Measurements from ENCODE around the gene RXRA.

Gene RXRA

DNA sequence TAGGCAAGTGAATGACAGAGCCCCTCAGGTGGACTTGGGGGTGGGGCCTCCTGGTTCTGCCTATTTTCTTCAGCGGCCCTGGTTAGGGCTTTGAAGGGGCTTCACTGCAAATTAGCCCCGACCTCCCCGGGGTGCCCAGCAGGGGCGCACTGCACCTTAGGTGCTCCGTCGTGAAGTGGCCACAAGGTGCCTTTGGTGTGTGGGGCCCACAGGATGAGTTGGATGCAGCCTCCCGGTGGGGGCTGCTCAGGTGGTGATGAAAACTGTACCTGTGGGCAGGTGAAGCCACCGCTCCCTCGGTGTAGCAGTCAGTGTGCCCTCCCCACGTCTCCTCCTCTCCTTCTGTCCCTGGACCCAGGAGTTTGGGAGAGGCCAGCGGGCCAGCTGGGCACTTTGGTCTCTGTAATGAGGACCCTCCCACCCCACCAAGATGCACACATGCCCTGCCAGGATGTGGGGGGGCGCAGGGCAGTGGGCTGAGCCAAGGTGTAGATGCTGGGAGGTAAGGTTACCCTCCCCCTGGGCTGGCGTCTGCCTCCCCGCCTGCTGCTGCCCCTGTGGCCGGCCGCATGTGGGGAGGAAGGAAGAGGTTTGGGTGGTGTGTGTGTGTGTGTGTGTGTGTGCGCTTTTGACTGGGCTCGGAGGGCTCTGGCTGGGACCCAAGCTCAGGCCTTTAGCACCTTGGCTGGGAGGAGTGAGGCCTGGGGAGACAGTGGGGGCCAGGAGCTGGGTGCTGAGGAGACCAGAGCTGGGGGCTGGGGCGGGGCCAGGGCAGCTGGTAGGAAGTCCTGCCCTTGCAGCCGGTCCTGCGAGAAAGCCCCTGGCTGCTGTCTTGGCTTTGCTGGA, 55.6 kb downstream of the RXRA start:
- TF ChIP-seq, protein P1, sequence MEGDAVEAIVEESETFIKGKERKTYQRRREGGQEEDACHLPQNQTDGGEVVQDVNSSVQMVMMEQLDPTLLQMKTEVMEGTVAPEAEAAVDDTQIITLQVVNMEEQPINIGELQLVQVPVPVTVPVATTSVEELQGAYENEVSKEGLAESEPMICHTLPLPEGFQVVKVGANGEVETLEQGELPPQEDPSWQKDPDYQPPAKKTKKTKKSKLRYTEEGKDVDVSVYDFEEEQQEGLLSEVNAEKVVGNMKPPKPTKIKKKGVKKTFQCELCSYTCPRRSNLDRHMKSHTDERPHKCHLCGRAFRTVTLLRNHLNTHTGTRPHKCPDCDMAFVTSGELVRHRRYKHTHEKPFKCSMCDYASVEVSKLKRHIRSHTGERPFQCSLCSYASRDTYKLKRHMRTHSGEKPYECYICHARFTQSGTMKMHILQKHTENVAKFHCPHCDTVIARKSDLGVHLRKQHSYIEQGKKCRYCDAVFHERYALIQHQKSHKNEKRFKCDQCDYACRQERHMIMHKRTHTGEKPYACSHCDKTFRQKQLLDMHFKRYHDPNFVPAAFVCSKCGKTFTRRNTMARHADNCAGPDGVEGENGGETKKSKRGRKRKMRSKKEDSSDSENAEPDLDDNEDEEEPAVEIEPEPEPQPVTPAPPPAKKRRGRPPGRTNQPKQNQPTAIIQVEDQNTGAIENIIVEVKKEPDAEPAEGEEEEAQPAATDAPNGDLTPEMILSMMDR (IDR thresholded peaks at IDR 0.05; ENCODE audit: low read length, missing control alignments) = peak; percentile 9
- no peak for DNase-seq (ENCODE audit: low read depth)
- H3K4me3 ChIP-seq (replicated peaks; ENCODE audit: low read depth, low read length) = no peak overlapping the region

DNA sequence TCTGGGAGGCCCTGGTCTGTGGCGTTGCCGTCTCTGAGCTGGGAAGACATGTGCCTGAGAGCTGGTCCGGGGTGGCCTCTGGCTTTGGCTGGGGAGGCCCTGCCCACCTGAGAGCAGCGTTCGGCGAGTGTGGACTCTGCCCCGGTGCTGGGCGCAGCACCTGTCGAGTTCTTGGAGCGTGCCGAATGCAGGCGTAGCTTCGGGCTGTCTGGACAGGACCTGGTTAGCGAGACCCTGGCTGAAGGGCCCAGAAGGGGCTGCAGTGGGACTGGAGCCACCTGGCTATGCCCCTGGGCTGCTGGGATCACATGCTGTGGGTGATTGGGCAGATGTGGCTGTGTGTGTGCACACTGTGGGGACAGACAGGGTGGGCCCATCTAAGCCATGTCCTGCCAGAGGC, 56.5 kb downstream of the RXRA start:
- DNase-seq (ENCODE audit: low read depth) = no peak
- TF ChIP-seq, protein P1 (IDR thresholded peaks at IDR 0.05; ENCODE audit: low read length, missing control alignments) = no peak
- no peak overlapping the region for H3K4me3 ChIP-seq (replicated peaks; ENCODE audit: low read depth, low read length)

DNA sequence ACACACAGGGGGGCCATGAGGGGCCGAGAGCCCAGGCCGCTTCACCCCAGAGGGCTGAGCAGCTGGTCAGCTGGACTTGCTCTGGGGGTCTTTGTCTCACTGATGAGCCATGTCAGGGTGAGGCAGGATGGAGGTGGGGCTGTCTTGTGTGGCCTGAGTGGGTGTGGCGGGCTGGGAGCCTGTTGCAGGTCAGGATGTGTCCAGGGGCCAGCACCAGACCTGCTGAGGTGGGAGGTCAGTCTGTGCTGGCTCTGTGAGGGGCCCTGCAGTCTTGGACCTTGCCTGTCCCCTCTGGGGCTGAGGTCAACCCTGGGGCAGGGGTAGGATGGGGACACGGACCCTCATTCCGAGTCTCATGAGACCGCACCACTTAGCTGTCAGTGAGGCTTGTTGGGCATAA, 56.9 kb downstream of the RXRA start:
- TF ChIP-seq, protein P1 (IDR thresholded peaks at IDR 0.05; ENCODE audit: low read length, missing control alignments) = no peak
- no peak overlapping the region for H3K4me3 ChIP-seq (replicated peaks; ENCODE audit: low read depth, low read length)
- no peak for DNase-seq (ENCODE audit: low read depth)

DNA sequence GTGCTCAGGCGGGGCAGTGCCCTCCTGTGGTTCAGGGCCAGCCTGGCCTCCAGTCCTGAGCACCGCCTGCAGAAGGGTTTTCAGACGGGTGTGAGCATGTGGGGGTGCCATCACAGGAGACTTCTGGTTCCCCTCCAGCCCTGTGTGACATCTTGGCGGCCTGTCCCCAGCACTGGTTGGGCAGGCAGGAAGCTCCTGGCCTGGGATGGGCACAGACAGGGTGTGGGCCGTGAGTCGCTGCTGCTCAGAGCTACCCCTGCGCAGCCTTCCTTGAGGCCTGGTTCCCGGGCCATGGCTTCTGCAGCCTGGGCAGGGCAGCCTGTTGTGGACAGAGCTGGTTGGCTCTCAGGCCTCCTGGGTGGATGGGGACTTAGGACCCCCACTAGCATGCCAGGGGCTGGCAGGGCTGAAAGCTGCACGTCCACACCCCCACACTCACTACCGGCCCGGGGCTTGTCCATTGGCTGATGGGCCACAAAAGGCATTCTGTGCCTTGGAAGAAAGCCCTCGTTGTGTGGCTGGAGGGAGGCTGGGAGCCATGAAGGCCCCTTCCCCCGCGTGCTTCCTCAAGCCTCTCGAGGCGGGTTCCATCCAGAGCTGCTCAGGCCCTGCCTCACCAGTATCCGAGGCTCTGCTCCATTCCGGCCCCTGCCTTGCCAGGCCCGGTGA, 58.7 kb downstream of the RXRA start:
- DNase-seq (ENCODE audit: low read depth) = no peak
- no peak overlapping the region for H3K4me3 ChIP-seq (replicated peaks; ENCODE audit: low read depth, low read length)

DNA sequence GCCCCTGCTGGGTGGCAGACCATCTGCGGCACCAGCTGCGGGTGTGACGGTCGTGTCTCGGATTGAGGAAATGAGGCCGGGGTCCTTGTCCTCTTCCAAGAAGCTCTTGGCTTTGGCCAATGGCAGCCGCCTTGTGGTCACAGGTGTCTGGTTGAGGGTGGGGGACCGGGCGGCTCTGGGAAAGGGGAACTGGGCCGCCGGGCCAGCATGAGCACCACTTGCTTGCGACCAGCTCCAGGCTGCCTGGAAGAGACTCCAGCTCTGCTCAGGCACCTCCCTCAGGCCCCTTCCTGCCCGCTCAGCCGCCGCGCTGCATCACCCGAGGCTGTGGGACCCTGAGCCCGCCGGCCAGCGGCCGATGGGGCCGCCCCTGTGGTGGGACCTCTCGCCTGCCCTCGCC, 59.7 kb downstream of the RXRA start:
- no peak overlapping the region for H3K4me3 ChIP-seq (replicated peaks; ENCODE audit: low read depth, low read length)
- DNase-seq (ENCODE audit: low read depth) = no peak

More for the DNA sequence above, 58.7 kb downstream of the RXRA start:
- TF ChIP-seq, protein P1 (IDR thresholded peaks at IDR 0.05; ENCODE audit: low read length, missing control alignments) = no peak

DNA sequence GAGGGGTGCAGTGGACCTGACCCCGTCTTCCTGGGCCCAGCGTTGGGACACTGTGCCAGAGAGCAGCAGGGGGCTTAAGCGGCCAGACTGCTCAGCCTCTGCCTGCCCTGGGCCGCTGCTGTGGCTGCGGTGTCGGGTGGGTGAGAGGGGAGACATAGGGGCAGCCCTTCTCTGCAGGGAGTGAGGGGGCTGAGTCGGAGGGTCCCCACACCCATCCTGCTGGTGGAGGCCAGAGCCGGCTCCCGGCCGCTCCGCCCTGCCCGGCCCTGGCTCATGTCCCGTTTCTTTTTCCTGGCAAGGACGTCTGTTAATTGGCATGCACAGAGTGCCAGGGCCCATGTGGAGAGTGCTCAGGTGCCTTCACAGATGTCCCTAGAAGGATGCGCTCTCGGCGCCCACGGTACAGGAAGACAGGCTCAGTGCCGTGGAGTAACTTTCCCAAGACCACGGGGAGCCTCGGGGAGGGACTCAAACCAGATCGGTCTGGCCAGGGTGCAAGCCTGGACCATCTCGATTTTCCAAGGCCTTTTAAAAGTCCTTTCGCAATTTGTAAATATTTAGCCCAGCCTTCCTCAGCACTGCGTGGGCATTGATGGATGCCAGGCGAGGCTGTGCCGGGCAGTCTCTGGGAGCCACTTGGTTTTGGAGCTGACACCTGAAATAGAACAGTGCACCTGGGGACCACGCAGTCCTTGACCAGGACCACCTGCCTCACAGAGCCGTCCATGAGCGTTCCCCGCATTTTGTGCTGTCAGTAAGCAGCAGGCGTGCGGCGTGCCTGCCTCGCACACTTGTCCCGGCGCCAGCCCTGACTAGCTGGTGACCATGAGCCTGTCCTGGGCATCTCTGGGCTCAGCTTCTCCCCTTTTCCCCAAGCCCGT, 60.9 kb downstream of the RXRA start:
- DNase-seq (ENCODE audit: low read depth) = no peak
- no peak overlapping the region for H3K4me3 ChIP-seq (replicated peaks; ENCODE audit: low read depth, low read length)
- TF ChIP-seq, protein P1 (IDR thresholded peaks at IDR 0.05; ENCODE audit: low read length, missing control alignments) = no peak

More for the DNA sequence above, 59.7 kb downstream of the RXRA start:
- TF ChIP-seq, protein P1 (IDR thresholded peaks at IDR 0.05; ENCODE audit: low read length, missing control alignments) = no peak
